ENCODE results near the gene CHST13.

Gene CHST13

GRCh38 chr3:126549861-126550487 lies 26.0 kb downstream of the CHST13 start:
- TF ChIP-seq, protein P1, sequence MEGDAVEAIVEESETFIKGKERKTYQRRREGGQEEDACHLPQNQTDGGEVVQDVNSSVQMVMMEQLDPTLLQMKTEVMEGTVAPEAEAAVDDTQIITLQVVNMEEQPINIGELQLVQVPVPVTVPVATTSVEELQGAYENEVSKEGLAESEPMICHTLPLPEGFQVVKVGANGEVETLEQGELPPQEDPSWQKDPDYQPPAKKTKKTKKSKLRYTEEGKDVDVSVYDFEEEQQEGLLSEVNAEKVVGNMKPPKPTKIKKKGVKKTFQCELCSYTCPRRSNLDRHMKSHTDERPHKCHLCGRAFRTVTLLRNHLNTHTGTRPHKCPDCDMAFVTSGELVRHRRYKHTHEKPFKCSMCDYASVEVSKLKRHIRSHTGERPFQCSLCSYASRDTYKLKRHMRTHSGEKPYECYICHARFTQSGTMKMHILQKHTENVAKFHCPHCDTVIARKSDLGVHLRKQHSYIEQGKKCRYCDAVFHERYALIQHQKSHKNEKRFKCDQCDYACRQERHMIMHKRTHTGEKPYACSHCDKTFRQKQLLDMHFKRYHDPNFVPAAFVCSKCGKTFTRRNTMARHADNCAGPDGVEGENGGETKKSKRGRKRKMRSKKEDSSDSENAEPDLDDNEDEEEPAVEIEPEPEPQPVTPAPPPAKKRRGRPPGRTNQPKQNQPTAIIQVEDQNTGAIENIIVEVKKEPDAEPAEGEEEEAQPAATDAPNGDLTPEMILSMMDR (IDR thresholded peaks at IDR 0.05) = no peak
- H3K9ac ChIP-seq = no peak overlapping the region
- no peaks in the 10 kb centered on the region for H3K27me3 ChIP-seq (ENCODE audit: control insufficient read depth, insufficient read depth, low read length)

GRCh38 chr3:126550488-126551051 lies 26.6 kb downstream of the CHST13 start:
- no peaks in the 10 kb centered on the region for H3K9me3 ChIP-seq (ENCODE audit: control insufficient read depth, low read length)
- no peaks in the 10 kb centered on the region for H3K36me3 ChIP-seq (ENCODE audit: control insufficient read depth, insufficient read depth, low read length)
- no peaks in the 10 kb centered on the region for H3K27me3 ChIP-seq (ENCODE audit: control insufficient read depth, insufficient read depth, low read length)
- no peak overlapping the region for H3K9ac ChIP-seq
- H3K27ac ChIP-seq = no peak overlapping the region
- TF ChIP-seq, protein P1 (IDR thresholded peaks at IDR 0.05) = no peak
- no peak overlapping the region for H3K4me2 ChIP-seq (ENCODE audit: low read length)
- H2AFZ ChIP-seq = no peak overlapping the region
- H3K4me3 ChIP-seq (ENCODE audit: low read depth, low read length) = no peak overlapping the region
- no peaks in the 10 kb centered on the region for H3K4me1 ChIP-seq
- no peaks in the 10 kb centered on the region for H3K79me2 ChIP-seq

More at GRCh38 chr3:126549861-126550487, 26.0 kb downstream of the CHST13 start:
- no peaks in the 10 kb centered on the region for H3K4me1 ChIP-seq
- no peaks in the 10 kb centered on the region for H3K9me3 ChIP-seq (ENCODE audit: control insufficient read depth, low read length)
- no peak overlapping the region for H3K27ac ChIP-seq
- no peak overlapping the region for H2AFZ ChIP-seq
- no peak overlapping the region for H3K4me2 ChIP-seq (ENCODE audit: low read length)
- no peaks in the 10 kb centered on the region for H3K79me2 ChIP-seq
- no peaks in the 10 kb centered on the region for H3K36me3 ChIP-seq (ENCODE audit: control insufficient read depth, insufficient read depth, low read length)
- H3K4me3 ChIP-seq (ENCODE audit: low read depth, low read length) = no peak overlapping the region

- TF ChIP-seq, protein P1 (IDR thresholded peaks at IDR 0.05) = no peak
- no peaks in the 10 kb centered on the region for H3K27me3 ChIP-seq (ENCODE audit: control insufficient read depth, insufficient read depth, low read length)
- H3K27ac ChIP-seq = no peak overlapping the region
- no peaks in the 10 kb centered on the region for H3K4me1 ChIP-seq
- H3K4me3 ChIP-seq (ENCODE audit: low read depth, low read length) = no peak overlapping the region
- no peak overlapping the region for H2AFZ ChIP-seq
- no peaks in the 10 kb centered on the region for H3K36me3 ChIP-seq (ENCODE audit: control insufficient read depth, insufficient read depth, low read length)
- H3K9ac ChIP-seq = no peak overlapping the region
- no peaks in the 10 kb centered on the region for H3K79me2 ChIP-seq
- H3K9me3 ChIP-seq (ENCODE audit: control insufficient read depth, low read length) = no peaks in the 10 kb centered on the region
- no peak overlapping the region for H3K4me2 ChIP-seq (ENCODE audit: low read length)
Observed at GRCh38 chr3:126551121-126551838, 27.3 kb downstream of the CHST13 start.

DNA sequence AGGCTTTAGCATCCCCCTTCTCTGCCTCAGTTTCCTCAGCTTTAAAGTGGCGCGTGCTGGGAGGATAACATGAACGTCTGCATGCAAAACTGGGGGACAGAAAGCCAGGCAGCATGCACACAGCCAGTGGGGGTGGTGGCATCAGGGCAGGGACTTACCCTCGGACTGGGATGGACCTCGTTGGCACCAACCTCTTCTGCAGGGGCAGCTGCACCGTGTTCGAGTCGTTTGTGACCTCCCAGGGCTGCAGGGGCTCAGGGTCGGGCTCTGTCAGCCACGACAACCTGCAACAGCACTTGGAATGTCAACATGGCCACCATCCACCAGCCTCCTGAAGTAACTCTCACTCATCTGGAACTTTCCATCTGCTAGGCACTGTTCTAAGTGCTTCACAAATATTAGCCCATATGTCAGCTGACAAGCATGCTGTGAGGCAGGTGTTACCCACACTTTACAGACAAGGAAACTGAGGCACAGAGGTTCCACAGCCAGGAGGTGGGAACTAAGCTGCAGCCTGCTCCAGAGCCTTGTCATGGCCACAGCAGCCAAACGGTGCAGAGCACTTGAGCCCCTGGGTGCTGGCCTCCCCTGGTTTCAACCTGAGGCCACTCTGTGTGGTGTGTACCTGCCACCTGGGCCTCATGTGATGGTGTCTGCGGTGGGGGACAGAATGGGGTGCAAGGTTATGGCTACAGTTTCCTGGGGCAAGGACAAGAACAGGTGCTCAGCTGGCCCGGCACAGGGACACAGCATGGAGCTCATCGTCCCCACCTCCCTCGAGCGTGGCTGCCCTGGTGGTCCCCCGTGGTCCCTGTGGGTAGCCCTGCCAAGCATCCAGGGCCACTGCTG lies 28.1 kb downstream of the CHST13 start:
- no peaks in the 10 kb centered on the region for H3K9me3 ChIP-seq (ENCODE audit: control insufficient read depth, low read length)
- H3K9ac ChIP-seq = no peak overlapping the region
- no peaks in the 10 kb centered on the region for H3K4me1 ChIP-seq
- H3K27me3 ChIP-seq (ENCODE audit: control insufficient read depth, insufficient read depth, low read length) = no peaks in the 10 kb centered on the region
- no peak overlapping the region for H3K27ac ChIP-seq
- TF ChIP-seq, protein P1 (IDR thresholded peaks at IDR 0.05) = no peak
- H3K79me2 ChIP-seq = no peaks in the 10 kb centered on the region
- H2AFZ ChIP-seq = no peak overlapping the region
- no peak overlapping the region for H3K4me2 ChIP-seq (ENCODE audit: low read length)
- H3K36me3 ChIP-seq (ENCODE audit: control insufficient read depth, insufficient read depth, low read length) = no peaks in the 10 kb centered on the region
- no peak overlapping the region for H3K4me3 ChIP-seq (ENCODE audit: low read depth, low read length)

Data from parathyroid adenoma (tissue), 2 donors.